Body of pancreas (tissue), 4 donors: ENCODE results near the gene SPATS2L.

ENCODE experiments used
- POLR2A ChIP-seq, 3 donors: fragments of 450-650 bp; IDR thresholded peaks; one replicate each; pipeline ENCODE4 v1.6.1; 2016; ENCODE audit warnings: antibody characterized with exemption in 3 of 3, mild to moderate bottlenecking in 2 of 3
- TF ChIP-seq, protein P1 (sequence below), 7 experiments: fragments of 450-650 bp in 4 of 7; fragments of 200-600 bp in 3 of 7; sonication (generic) in 3 of 7; IDR thresholded peaks; one replicate each; pipeline ENCODE4 v1.5.1; 2016 to 2019; ENCODE audit warnings: antibody characterized with exemption in 7 of 7

GRCh38 chr2:200306196-200306930, at the start of gene SPATS2L:
- TF ChIP-seq, protein P1, sequence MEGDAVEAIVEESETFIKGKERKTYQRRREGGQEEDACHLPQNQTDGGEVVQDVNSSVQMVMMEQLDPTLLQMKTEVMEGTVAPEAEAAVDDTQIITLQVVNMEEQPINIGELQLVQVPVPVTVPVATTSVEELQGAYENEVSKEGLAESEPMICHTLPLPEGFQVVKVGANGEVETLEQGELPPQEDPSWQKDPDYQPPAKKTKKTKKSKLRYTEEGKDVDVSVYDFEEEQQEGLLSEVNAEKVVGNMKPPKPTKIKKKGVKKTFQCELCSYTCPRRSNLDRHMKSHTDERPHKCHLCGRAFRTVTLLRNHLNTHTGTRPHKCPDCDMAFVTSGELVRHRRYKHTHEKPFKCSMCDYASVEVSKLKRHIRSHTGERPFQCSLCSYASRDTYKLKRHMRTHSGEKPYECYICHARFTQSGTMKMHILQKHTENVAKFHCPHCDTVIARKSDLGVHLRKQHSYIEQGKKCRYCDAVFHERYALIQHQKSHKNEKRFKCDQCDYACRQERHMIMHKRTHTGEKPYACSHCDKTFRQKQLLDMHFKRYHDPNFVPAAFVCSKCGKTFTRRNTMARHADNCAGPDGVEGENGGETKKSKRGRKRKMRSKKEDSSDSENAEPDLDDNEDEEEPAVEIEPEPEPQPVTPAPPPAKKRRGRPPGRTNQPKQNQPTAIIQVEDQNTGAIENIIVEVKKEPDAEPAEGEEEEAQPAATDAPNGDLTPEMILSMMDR (IDR thresholded peaks at IDR 0.05) = no peak
- TF ChIP-seq POLR2A (IDR thresholded peaks at IDR 0.05) = peak; percentile 31 to 76 (median 71)
